Ascending aorta (tissue), 2 donors: Measurements from ENCODE around the gene RUVBL1. TPM values are rescaled to one million over a fixed set of nuclear protein-coding genes. Genes with fewer than 3 reads are reported as not detected.

ENCODE experiments used
- DNase-seq, 2 donors: peaks; one replicate each; pipeline ENCODE4 v3.0.0-alpha.2; 2019; ENCODE audit warnings: low spot score in 2 of 2
- H3K27ac ChIP-seq, 2 donors: fragments of 200-600 bp; sonication (generic); one replicate each; pipeline ENCODE4 v1.5.1; 2016 to 2017; ENCODE audit warnings: mild to moderate bottlenecking in 1 of 2
- H3K27me3 ChIP-seq: fragments of 200-600 bp; sonication (generic); one replicate; pipeline ENCODE4 v1.5.1; 2017
- H3K36me3 ChIP-seq, 2 donors: fragments of 200-600 bp; sonication (generic); one replicate each; pipeline ENCODE4 v1.5.1; 2016
- H3K4me1 ChIP-seq, 2 donors: fragments of 200-600 bp; sonication (generic); one replicate each; pipeline ENCODE4 v1.5.1; 2016 to 2017; ENCODE audit warnings: mild to moderate bottlenecking in 1 of 2
- H3K4me3 ChIP-seq, 2 donors: fragments of 200-600 bp; sonication (generic); one replicate each; pipeline ENCODE4 v1.5.1; 2016 to 2017; ENCODE audit warnings: mild to moderate bottlenecking in 1 of 2
- H3K9me3 ChIP-seq, 2 donors: fragments of 200-600 bp; sonication (generic); one replicate each; pipeline ENCODE4 v1.5.1; 2016
- CTCF ChIP-seq, 3 experiments: fragments of 200-600 bp in 2 of 3; fragments of 450-650 bp in 1 of 3; sonication (generic) in 2 of 3; IDR thresholded peaks; one replicate each; pipeline ENCODE4 v1.5.1; 2016 to 2019; ENCODE audit warnings: antibody characterized with exemption in 3 of 3, mild to moderate bottlenecking in 1 of 3, moderate library complexity in 1 of 3
- intact Hi-C: fragments of 100-400 bp; cut with DNase I; formaldehyde crosslinking; loops from one replicate; pipeline ENCODE4 v1.15.1; 2023
- total RNA-seq: library from RNA; depleted of rRNA; stranded (reverse); fragments of >200 nt; gene quantifications from one replicate; pipeline ENCODE4 v1.1.0, GENCODE V29; 2016

Gene RUVBL1
- total RNA-seq, 1 donor from 2014 or later = 10.3 TPM

GRCh38 chr3:128112357-128112968 is 11.1 kb downstream of the RUVBL1 start:
- no peaks in the 10 kb centered on the region for H3K9me3 ChIP-seq
- H3K27ac ChIP-seq = peak overlapping the region in 1 of 2 donors; percentile 26
- H3K27me3 ChIP-seq = no peaks in the 10 kb centered on the region
- H3K4me3 ChIP-seq = no peak overlapping the region
- TF ChIP-seq CTCF (IDR thresholded peaks at IDR 0.05) = no peak
- H3K4me1 ChIP-seq = no peaks in the 10 kb centered on the region
- intact Hi-C loops = no loop called here
- H3K36me3 ChIP-seq = peaks cover 0 to 18% of the 10 kb centered on the region in 2 donors
- DNase-seq = no peak

- TF ChIP-seq CTCF (IDR thresholded peaks at IDR 0.05) = no peak
- H3K9me3 ChIP-seq = no peaks in the 10 kb centered on the region
Measured at GRCh38 chr3:128111147-128111546, 12.5 kb downstream of the RUVBL1 start.

GRCh38 chr3:128107834-128108233 is 15.8 kb downstream of the RUVBL1 start:
- Histone ChIP-seq H3K36me3 (peaks cover 0 to 7% of the 10 kb centered on the region in 2 donors), H3K27me3 (no peaks in the 10 kb centered on the region), H3K4me3 (no peak overlapping the region), H3K27ac (no peak overlapping the region), H3K4me1 (no peaks in the 10 kb centered on the region), H3K9me3 (no peaks in the 10 kb centered on the region)
- no peak for TF ChIP-seq CTCF (IDR thresholded peaks at IDR 0.05)
- DNase-seq = no peak
- intact Hi-C loops = no loop called here

More at GRCh38 chr3:128111147-128111546, 12.5 kb downstream of the RUVBL1 start:
- Histone ChIP-seq H3K36me3 (peaks cover 0 to 17% of the 10 kb centered on the region in 2 donors), H3K4me1 (no peaks in the 10 kb centered on the region), H3K4me3 (no peak overlapping the region), H3K27me3 (no peaks in the 10 kb centered on the region), H3K27ac (no peak overlapping the region)
- intact Hi-C loops = no loop called here
- no peak for DNase-seq

- intact Hi-C loops = no loop called here
- no peaks in the 10 kb centered on the region for H3K9me3 ChIP-seq
- no peaks in the 10 kb centered on the region for H3K4me1 ChIP-seq
- no peak for TF ChIP-seq CTCF (IDR thresholded peaks at IDR 0.05)
- DNase-seq = no peak
- no peaks in the 10 kb centered on the region for H3K27me3 ChIP-seq
- H3K27ac ChIP-seq = no peak overlapping the region
- H3K4me3 ChIP-seq = no peak overlapping the region
- H3K36me3 ChIP-seq = peaks cover 7 to 31% of the 10 kb centered on the region in 2 donors
Measured at GRCh38 chr3:128103136-128103676, 20.4 kb downstream of the RUVBL1 start.

GRCh38 chr3:128100638-128101037 is 23.0 kb downstream of the RUVBL1 start:
- H3K36me3 ChIP-seq = peaks cover 21 to 43% of the 10 kb centered on the region in 2 donors
- no peaks in the 10 kb centered on the region for H3K9me3 ChIP-seq
- no peak for TF ChIP-seq CTCF (IDR thresholded peaks at IDR 0.05)

More at GRCh38 chr3:128100638-128101037, 23.0 kb downstream of the RUVBL1 start:
- H3K4me3 ChIP-seq = no peak overlapping the region
- no peaks in the 10 kb centered on the region for H3K27me3 ChIP-seq
- intact Hi-C loops = no loop called here
- no peak overlapping the region for H3K27ac ChIP-seq
- DNase-seq = no peak
- no peaks in the 10 kb centered on the region for H3K4me1 ChIP-seq
